PC-3 (cell line): ENCODE measurements around the gene PRMT1. TPM values are rescaled to one million over a fixed set of nuclear protein-coding genes. Genes with fewer than 3 reads are reported as not detected.
A peak's percentile ranks its signal among the peaks of the same experiment; 100 is the strongest.

Experiments
- ATAC-seq: fragments of 200-7000 bp; cut with Tn5 transposase; 2 replicates; pipeline ENCODE4 v1.9.1; 2020; ENCODE audit warnings: mild to moderate bottlenecking, moderate library complexity
- BruUV-seq: library from RNA; stranded (reverse); fragments of 400-500 nt; replicated peaks from 2 replicates; lab custom pipeline; 2021; lab: Mats Ljungman, UMichigan
- CTCF ChIA-PET: fragments of 300-600 bp; sonication (Branson Sonifier 250); formaldehyde crosslinking; loops from one replicate; lab custom pipeline; 2022; ENCODE audit warnings: antibody characterized with exemption; lab: Charles Lee
- POLR2A ChIA-PET: fragments of 300-600 bp; sonication (Branson Sonifier 250); formaldehyde crosslinking; loops from one replicate; lab custom pipeline; 2022; ENCODE audit warnings: antibody characterized with exemption; ENCODE audit not compliant: unreplicated experiment; lab: Charles Lee
- DNase-seq: peaks from one replicate; pipeline ENCODE4 v3.0.0-alpha.2; 2015
- H2AFZ ChIP-seq: fragments of 300-600 bp; sonication (generic); 2 replicates; pipeline ENCODE4 v1.6.0; 2016; ENCODE audit warnings: antibody characterized with exemption, low read length
- H3F3A ChIP-seq: fragments of 300-600 bp; sonication (generic); one replicate; pipeline ENCODE4 v1.6.0; 2017; ENCODE audit warnings: antibody characterized with exemption, low read length, control low read depth, mild to moderate bottlenecking; ENCODE audit not compliant: unreplicated experiment
- H3K27ac ChIP-seq: fragments of 300-600 bp; sonication (generic); 2 replicates; pipeline ENCODE4 v1.5.1; 2016; ENCODE audit warnings: mild to moderate bottlenecking, low read length
- H3K27me3 ChIP-seq: fragments of 300-600 bp; sonication (generic); 2 replicates; pipeline ENCODE4 v1.6.1; 2016; ENCODE audit warnings: low read length, mixed read lengths
- H3K36me3 ChIP-seq: fragments of 300-600 bp; sonication (generic); 2 replicates; pipeline ENCODE4 v1.6.1; 2016; ENCODE audit warnings: low read depth, mixed run types, low read length, mixed read lengths
- H3K4me1 ChIP-seq: fragments of 300-600 bp; sonication (generic); 2 replicates; pipeline ENCODE4 v1.5.1; 2016; ENCODE audit warnings: low read length; ENCODE audit not compliant: insufficient read depth
- H3K4me2 ChIP-seq: fragments of 300-600 bp; sonication (generic); 2 replicates; pipeline ENCODE4 v1.6.0; 2016; ENCODE audit warnings: low read length
- H3K4me3 ChIP-seq: fragments of 300-600 bp; sonication (generic); 2 replicates; pipeline ENCODE4 v1.5.1; 2016; ENCODE audit warnings: mild to moderate bottlenecking, low read length, mixed read lengths
- H3K79me2 ChIP-seq: fragments of 300-600 bp; sonication (generic); 2 replicates; pipeline ENCODE4 v1.6.1; 2017; ENCODE audit warnings: low read length, mixed read lengths
- H3K9ac ChIP-seq: fragments of 300-600 bp; sonication (generic); 2 replicates; pipeline ENCODE4 v1.6.0; 2016; ENCODE audit warnings: mild to moderate bottlenecking, low read length
- H3K9me2 ChIP-seq: fragments of 300-600 bp; sonication (generic); replicated peaks from 2 replicates; pipeline ENCODE4 v1.6.1; 2016; ENCODE audit warnings: mixed run types, low read length, mixed read lengths
- H3K9me3 ChIP-seq: fragments of 300-600 bp; sonication (generic); 2 replicates; pipeline ENCODE4 v1.6.1; 2016; ENCODE audit warnings: low read length, mixed read lengths
- H4K20me1 ChIP-seq: fragments of 300-600 bp; sonication (generic); 2 replicates; pipeline ENCODE4 v1.6.1; 2016; ENCODE audit warnings: low read length, mixed read lengths
- CTCF ChIP-seq: fragments of 300-600 bp; sonication (generic); conservative IDR thresholded peaks from 2 replicates; pipeline ENCODE4 v1.5.1; 2017; ENCODE audit warnings: antibody characterized with exemption, low read depth, mild to moderate bottlenecking, low read length
- EZH2 ChIP-seq: fragments of 300-600 bp; sonication (generic); IDR thresholded peaks from one replicate; pipeline ENCODE4 v1.6.1; 2017; ENCODE audit warnings: antibody characterized with exemption, mild to moderate bottlenecking, low read length; ENCODE audit not compliant: unreplicated experiment
- EZH2phosphoT487 ChIP-seq: fragments of 300-600 bp; sonication (generic); IDR thresholded peaks from 2 replicates; pipeline ENCODE4 v1.6.1; 2018; ENCODE audit warnings: mild to moderate bottlenecking, antibody characterized with exemption, low read length, borderline replicate concordance
- intact Hi-C: fragments of 100-400 bp; cut with micrococcal nuclease; formaldehyde crosslinking; loops from 2 replicates; pipeline ENCODE4 v1.9.0; 2023
- total RNA-seq: library from RNA; depleted of rRNA; stranded (reverse); fragments of >200 nt; gene quantifications from 2 replicates; pipeline ENCODE4 v1.2.3, GENCODE V29; 2014

PRMT1 gene
- total RNA-seq, 1 experiment from 2014 or later: 625 TPM

- H3K9ac ChIP-seq: peak within 1 kb of the TSS; percentile 100
- ChIA-PET POLR2A (interaction anchor here (0.5 to 1.0 kb wide), 8 partner anchors 8 to 71 kb away, joined by 3 to 8 read pairs (median 5); partner anchors contain the start of genes NOSIP, PRMT1 and PRRG2), CTCF (interaction anchor here (0.6 kb wide), 2 partner anchors 57 to 250 kb away, joined by 3 to 4 read pairs; no protein-coding TSS in a partner anchor)
- no peaks in the 10 kb centered on the region for H3K9me2 ChIP-seq
- no TSS peak for BruUV-seq
- H3K4me2 ChIP-seq: peak within 1 kb of the TSS; percentile 96
- H3F3A ChIP-seq: peaks cover 3% of the 10 kb centered on the region
- peaks cover 10% of the 10 kb centered on the region; the same call in 1 of the 2 replicates for H3K36me3 ChIP-seq
- peak; percentile 46 for ATAC-seq
- no peaks in the 10 kb centered on the region for H3K9me3 ChIP-seq
- no peaks in the 10 kb centered on the region for H4K20me1 ChIP-seq
- H3K27me3 ChIP-seq: no peaks in the 10 kb centered on the region
- no peak for TF ChIP-seq EZH2
- TF ChIP-seq EZH2phosphoT487: no peak
- no peak for TF ChIP-seq CTCF
- H3K4me1 ChIP-seq: peaks cover 52% of the 10 kb centered on the region
- peak within 1 kb of the TSS; percentile 98 for H3K4me3 ChIP-seq
- intact Hi-C loops: loop anchor here (2.0 kb wide), 1 partner anchor 145 kb away; the partner anchor contains the start of gene RPS11
- peak; percentile 100 for DNase-seq
- peak within 1 kb of the TSS; percentile 97 for H3K27ac ChIP-seq
- peak within 1 kb of the TSS; percentile 72 for H2AFZ ChIP-seq
- peaks cover 58% of the 10 kb centered on the region for H3K79me2 ChIP-seq
Measured at GRCh38 chr19:49641688-49642491, 35.2 kb upstream of the PRMT1 start, which contains the start of gene SCAF1. SCAF1 (plus strand) TSS chr19:49642209; CDS start chr19:49645027, 2,818 bp downstream.

- intact Hi-C loops: no loop called here
- Histone ChIP-seq H3K4me1 (peaks cover 51% of the 10 kb centered on the region), H3K9me3 (no peaks in the 10 kb centered on the region), H3K79me2 (peaks cover 64% of the 10 kb centered on the region), H3K4me3 (peak overlapping the region; percentile 98), H3K4me2 (peak overlapping the region; percentile 96), H3K9me2 (no peaks in the 10 kb centered on the region), H3K9ac (peak overlapping the region; percentile 100), H2AFZ (peak overlapping the region; percentile 72), H3K27me3 (no peaks in the 10 kb centered on the region), H3K27ac (peak overlapping the region; percentile 79), H3F3A (peaks cover 3% of the 10 kb centered on the region), H3K36me3 (peaks cover 11% of the 10 kb centered on the region; the same call in 1 of the 2 replicates), H4K20me1 (no peaks in the 10 kb centered on the region)
- TF ChIP-seq EZH2phosphoT487 (no peak), CTCF (no peak), EZH2 (no peak)
- BruUV-seq: TSS peak; percentile 4
- CTCF ChIA-PET: no interaction called here
- ATAC-seq: no peak
- no peak for DNase-seq
- POLR2A ChIA-PET: interaction anchor here (0.8 to 1.0 kb wide), 4 partner anchors 24 to 62 kb away, joined by 4 to 8 read pairs (median 5); partner anchors contain the start of genes NOSIP, PRMT1 and PRRG2
Measured at GRCh38 chr19:49642492-49643035, 34.5 kb upstream of the PRMT1 start.
